ENCODE data around the gene FNDC8. TPM values are rescaled to one million over a fixed set of nuclear protein-coding genes. Genes with fewer than 3 reads are reported as not detected.

The FNDC8 gene
- total RNA-seq, 1 experiment from 2014 or later, result not detected

DNA sequence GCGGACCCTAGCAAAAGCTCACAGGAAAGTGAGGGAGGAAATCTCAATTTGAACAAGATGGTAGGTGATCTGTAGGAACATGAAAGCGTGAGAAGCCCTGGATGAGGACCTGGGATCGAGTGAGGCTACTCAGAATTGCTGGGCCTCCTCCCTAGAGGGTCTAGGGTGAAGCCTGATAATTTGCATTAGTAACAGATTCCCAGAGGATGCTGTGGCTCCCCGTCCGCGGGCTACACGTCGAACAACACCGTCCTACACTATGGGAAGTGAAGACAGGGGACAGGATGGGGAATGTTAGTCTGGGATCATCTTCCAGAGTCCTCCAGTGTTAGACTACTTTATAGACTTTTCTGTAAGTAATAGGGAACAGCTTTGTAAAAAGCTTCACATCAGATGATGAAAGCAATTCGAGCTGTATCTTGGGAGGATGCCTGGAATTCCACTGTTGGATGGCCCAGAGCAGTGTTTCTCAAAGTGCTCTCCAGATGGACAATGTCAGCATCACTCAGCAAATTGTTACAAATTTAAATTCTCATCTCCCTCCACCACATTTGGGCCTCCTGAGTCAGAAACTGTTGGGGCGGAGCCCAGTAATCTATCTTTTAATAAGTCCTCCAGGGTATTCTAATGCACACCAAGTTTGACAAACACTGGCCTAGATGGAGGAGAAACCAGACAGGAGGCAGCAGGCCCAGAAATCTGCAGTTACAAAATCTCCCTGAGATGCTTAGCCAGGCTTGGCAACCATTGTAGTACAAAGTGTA, 6.5 kb downstream of the FNDC8 start:
- intact Hi-C loops (cut with micrococcal nuclease), result no loop called here
- Histone ChIP-seq H3K9ac (ENCODE audit: low read length) (no peak overlapping the region), H2AFZ (ENCODE audit: low read length) (no peak overlapping the region), H3K27ac (ENCODE audit: low read length) (no peak overlapping the region), H3K4me2 (ENCODE audit: low read length) (no peak overlapping the region), H3K4me3 (ENCODE audit: low read length) (no peak overlapping the region), H3K27me3 (ENCODE audit: low read length) (no peaks in the 10 kb centered on the region), H3F3A (ENCODE audit: low read length, unreplicated experiment) (no peaks in the 10 kb centered on the region), H3K4me1 (ENCODE audit: insufficient read depth, low read length) (no peaks in the 10 kb centered on the region), H3K9me2 (replicated peaks; ENCODE audit: low read length) (no peaks in the 10 kb centered on the region), H3K36me3 (ENCODE audit: low read depth, low read length) (peaks cover 5% of the 10 kb centered on the region), H3K9me3 (ENCODE audit: low read length) (no peaks in the 10 kb centered on the region), H4K20me1 (ENCODE audit: low read length) (no peaks in the 10 kb centered on the region), H3K79me2 (ENCODE audit: low read length) (no peaks in the 10 kb centered on the region)
- TF ChIP-seq EZH2 (IDR thresholded peaks at IDR 0.05; ENCODE audit: low read length, unreplicated experiment) (no peak), CTCF (conservative IDR thresholded peaks at IDR 0.05; ENCODE audit: low read depth, low read length) (no peak), EZH2phosphoT487 (IDR thresholded peaks at IDR 0.05; ENCODE audit: borderline replicate concordance, low read length) (no peak)
- ATAC-seq (no peak), DNase-seq (no peak)
- CTCF ChIA-PET, result no interaction called here
- BruUV-seq (replicated peaks), result no TSS peak
- POLR2A ChIA-PET (ENCODE audit: unreplicated experiment), result no interaction called here

DNA sequence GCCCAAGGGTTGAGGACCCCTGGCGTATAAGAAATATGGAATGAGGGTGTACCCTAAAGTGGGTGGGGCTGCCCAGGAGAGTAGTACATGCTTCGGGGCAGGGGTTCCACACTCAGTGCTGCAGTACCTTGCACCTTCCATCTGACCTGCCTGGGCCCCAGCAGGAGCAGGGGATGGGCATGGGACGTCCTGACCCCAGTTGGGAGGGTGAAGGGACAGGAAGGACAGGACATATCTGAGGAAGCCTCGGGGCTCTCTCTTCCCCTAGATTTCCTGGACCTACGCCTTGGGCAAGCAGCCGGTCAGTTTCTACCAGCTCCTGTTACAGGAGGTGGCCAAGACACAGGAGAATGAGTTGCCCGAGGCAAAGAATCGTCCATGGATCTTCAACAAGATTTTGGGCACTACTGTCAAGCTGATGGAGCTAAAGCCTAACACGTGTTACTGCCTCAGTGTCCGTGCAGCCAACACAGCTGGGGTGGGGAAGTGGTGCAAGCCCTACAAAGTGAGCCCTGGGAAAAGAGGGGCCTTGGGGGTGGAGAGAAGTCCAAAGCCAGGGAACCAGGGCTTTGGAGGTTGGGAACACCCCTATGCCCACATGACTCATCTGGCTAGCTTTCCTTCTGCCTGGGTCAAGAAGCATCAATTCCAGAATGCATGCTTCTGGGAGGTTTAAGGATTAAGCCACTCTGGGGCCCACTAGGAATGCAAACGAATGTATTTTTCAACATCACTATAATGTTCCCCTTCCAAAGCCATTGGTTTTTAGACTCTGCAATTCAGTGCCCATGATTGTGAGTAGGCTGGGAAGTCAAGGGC, 7.9 kb downstream of the FNDC8 start:
- no peaks in the 10 kb centered on the region for H3K4me1 ChIP-seq (ENCODE audit: insufficient read depth, low read length)
- H3K9me3 ChIP-seq (ENCODE audit: low read length), result no peaks in the 10 kb centered on the region
- H3K79me2 ChIP-seq (ENCODE audit: low read length), result no peaks in the 10 kb centered on the region
- H2AFZ ChIP-seq (ENCODE audit: low read length), result no peak overlapping the region
- CTCF ChIA-PET, result no interaction called here
- H3K4me3 ChIP-seq (ENCODE audit: low read length), result no peak overlapping the region
- H3K4me2 ChIP-seq (ENCODE audit: low read length), result no peak overlapping the region
- TF ChIP-seq CTCF (conservative IDR thresholded peaks at IDR 0.05; ENCODE audit: low read depth, low read length) (no peak), EZH2 (IDR thresholded peaks at IDR 0.05; ENCODE audit: low read length, unreplicated experiment) (no peak), EZH2phosphoT487 (IDR thresholded peaks at IDR 0.05; ENCODE audit: borderline replicate concordance, low read length) (no peak)
- no peaks in the 10 kb centered on the region for H3K27me3 ChIP-seq (ENCODE audit: low read length)
- no peak for DNase-seq
- no peaks in the 10 kb centered on the region for H3F3A ChIP-seq (ENCODE audit: low read length, unreplicated experiment)
- no peak for ATAC-seq
- H3K9me2 ChIP-seq (replicated peaks; ENCODE audit: low read length), result no peaks in the 10 kb centered on the region
- intact Hi-C loops (cut with micrococcal nuclease), result no loop called here
- BruUV-seq (replicated peaks), result TSS peak; percentile 14
- no peaks in the 10 kb centered on the region for H4K20me1 ChIP-seq (ENCODE audit: low read length)
- POLR2A ChIA-PET (ENCODE audit: unreplicated experiment), result no interaction called here
- no peak overlapping the region for H3K9ac ChIP-seq (ENCODE audit: low read length)
- H3K27ac ChIP-seq (ENCODE audit: low read length), result no peak overlapping the region
- H3K36me3 ChIP-seq (ENCODE audit: low read depth, low read length), result peaks cover 8% of the 10 kb centered on the region

DNA sequence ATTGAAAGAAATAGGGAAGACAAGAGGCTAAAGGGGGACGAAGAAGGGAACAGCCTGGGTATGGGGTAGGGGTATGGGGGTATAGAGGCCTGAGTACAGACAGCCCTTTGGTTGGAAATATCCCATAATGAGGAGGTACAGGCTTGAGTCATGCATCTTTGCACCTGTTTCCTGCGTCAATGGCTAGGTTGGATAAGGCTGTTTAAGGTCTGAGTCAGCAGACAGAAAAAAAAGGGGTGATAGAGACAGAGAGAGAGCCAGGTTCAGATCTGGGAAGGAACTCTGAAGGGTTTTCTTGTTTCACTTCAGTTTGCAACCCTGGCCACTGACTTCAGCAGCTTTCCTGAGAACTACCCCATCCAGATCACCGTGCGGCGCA, 8.5 kb downstream of the FNDC8 start:
- DNase-seq, result no peak
- BruUV-seq (replicated peaks), result no TSS peak

More for the DNA sequence above, 8.5 kb downstream of the FNDC8 start:
- Histone ChIP-seq H3K36me3 (ENCODE audit: low read depth, low read length) (peaks cover 10% of the 10 kb centered on the region), H3F3A (ENCODE audit: low read length, unreplicated experiment) (no peaks in the 10 kb centered on the region), H3K79me2 (ENCODE audit: low read length) (no peaks in the 10 kb centered on the region), H3K27ac (ENCODE audit: low read length) (no peak overlapping the region), H3K9me3 (ENCODE audit: low read length) (no peaks in the 10 kb centered on the region), H3K27me3 (ENCODE audit: low read length) (no peaks in the 10 kb centered on the region), H2AFZ (ENCODE audit: low read length) (no peak overlapping the region), H3K9ac (ENCODE audit: low read length) (no peak overlapping the region), H4K20me1 (ENCODE audit: low read length) (no peaks in the 10 kb centered on the region), H3K4me2 (ENCODE audit: low read length) (no peak overlapping the region), H3K9me2 (replicated peaks; ENCODE audit: low read length) (no peaks in the 10 kb centered on the region), H3K4me3 (ENCODE audit: low read length) (no peak overlapping the region), H3K4me1 (ENCODE audit: insufficient read depth, low read length) (no peaks in the 10 kb centered on the region)
- ChIA-PET POLR2A (ENCODE audit: unreplicated experiment) (no interaction called here), CTCF (no interaction called here)
- intact Hi-C loops (cut with micrococcal nuclease), result no loop called here
- TF ChIP-seq EZH2phosphoT487 (IDR thresholded peaks at IDR 0.05; ENCODE audit: borderline replicate concordance, low read length) (no peak), CTCF (conservative IDR thresholded peaks at IDR 0.05; ENCODE audit: low read depth, low read length) (no peak), EZH2 (IDR thresholded peaks at IDR 0.05; ENCODE audit: low read length, unreplicated experiment) (no peak)
- ATAC-seq, result no peak

All from PC-3 (cell line).